PFSK-1 (cell line): ENCODE measurements around the gene ESRRA.

Experiments used
- FOXP2 ChIP-seq: optimal IDR thresholded peaks from 2 replicates; pipeline ENCODE3; 2011; ENCODE audit warnings: borderline replicate concordance, control low read depth, inconsistent platforms; ENCODE audit not compliant: insufficient read depth; ENCODE audit errors: extremely low read length, extremely low read depth
- POLR2AphosphoS5 ChIP-seq: IDR thresholded peaks from 2 replicates; pipeline ENCODE4 v1.6.1; 2012; ENCODE audit warnings: low read depth, mild to moderate bottlenecking, control low read depth, low read length, moderate library complexity
- REST ChIP-seq, 2 experiments: IDR thresholded peaks; 2 replicates each; pipeline versions ENCODE4 v1.6.1 to v1.8.0; 2011 to 2012; ENCODE audit warnings: low read depth in 2 of 2, low read length in 2 of 2, control low read depth in 1 of 2, inconsistent platforms in 1 of 2, mild to moderate bottlenecking in 1 of 2, moderate library complexity in 1 of 2; ENCODE audit not compliant: insufficient read depth in 1 of 2
- SIN3A ChIP-seq: IDR thresholded peaks from 2 replicates; pipeline ENCODE4 v1.6.1; 2012; ENCODE audit warnings: mild to moderate bottlenecking, low read length, moderate library complexity, borderline replicate concordance; ENCODE audit not compliant: insufficient read depth
- TAF1 ChIP-seq: IDR thresholded peaks from 2 replicates; pipeline ENCODE4 v1.6.1; 2012; ENCODE audit warnings: low read length, control low read depth, borderline replicate concordance; ENCODE audit not compliant: insufficient read depth

- TF ChIP-seq SIN3A (no peak), POLR2AphosphoS5 (no peak), TAF1 (no peak), REST (IDR thresholded peaks at IDR 0.05; ENCODE audit: insufficient read depth in 1 of 2, low read depth in 2 of 2, low read length in 2 of 2) (no peak), FOXP2 (no peak)
These were observed 8.3 kb upstream of the ESRRA start for GRCh38 chr11:64296830-64297698.
